Esophagus mucosa (tissue), 1 donor: ENCODE results near the gene DDX49. TPM values are rescaled to one million over a fixed set of nuclear protein-coding genes. Genes with fewer than 3 reads are reported as not detected.

Experiments used
- total RNA-seq: library from RNA; stranded (reverse); gene quantifications from one replicate; pipeline ENCODE4 v1.2.4, GENCODE V29; 2023
- donor health status: DM: yes; HTN: yes; CAD: no.

The DDX49 gene
- total RNA-seq, 1 donor from 2014 or later, result 56.0 TPM

Other genes starting within 250 kb of the DDX49 start
- 4.0 TPM for gene CRTC1, start 236.0 kb upstream of the DDX49 start, total RNA-seq
- gene COMP, start 128.4 kb upstream of the DDX49 start, total RNA-seq, result 0.16 TPM
- gene UPF1, start 87.8 kb upstream of the DDX49 start, total RNA-seq, result 38.4 TPM
- gene CERS1, start 23.6 kb upstream of the DDX49 start, total RNA-seq, result not detected
- gene COPE, start 328 bp upstream of the DDX49 start, total RNA-seq, result 177 TPM
- gene HOMER3, start 21.5 kb downstream of the DDX49 start, total RNA-seq, result 14.1 TPM
- gene SUGP2, start 113.8 kb downstream of the DDX49 start, total RNA-seq, result 26.1 TPM
- gene ARMC6, start 113.9 kb downstream of the DDX49 start, total RNA-seq, result 19.8 TPM
- 2.5 TPM for gene SLC25A42, start 144.3 kb downstream of the DDX49 start, total RNA-seq
- 18.7 TPM for gene TMEM161A, start 218.8 kb downstream of the DDX49 start, total RNA-seq